GM12891 (cell line): ENCODE results near the gene TAS2R41.

Experiments used
- DNase-seq: peaks from one replicate; pipeline ENCODE4 v3.0.0; 2011; ENCODE audit warnings: low spot score; ENCODE audit not compliant: insufficient read length
- FAIRE-seq: peaks from 2 replicates; lab custom pipeline; 2011; peaks lifted over from hg19 to GRCh38; lab: Jason Lieb, UNC
- PAX5 ChIP-seq: IDR thresholded peaks from 2 replicates; pipeline ENCODE4 v1.6.1; 2011; ENCODE audit warnings: low read length, moderate library complexity, mild to moderate bottlenecking; ENCODE audit not compliant: insufficient read depth, severe bottlenecking
- POLR2A ChIP-seq: IDR thresholded peaks from 2 replicates; pipeline ENCODE4 v1.6.1; 2011; ENCODE audit warnings: low read depth, low read length, control low read depth
- POLR2AphosphoS5 ChIP-seq: IDR thresholded peaks from 2 replicates; pipeline ENCODE4 v1.6.1; 2011; ENCODE audit warnings: low read depth, low read length, control low read depth
- POU2F2 ChIP-seq: IDR thresholded peaks from 2 replicates; pipeline ENCODE4 v1.6.1; 2011; ENCODE audit warnings: low read depth, mild to moderate bottlenecking, control low read depth, low read length, moderate library complexity
- SPI1 ChIP-seq: IDR thresholded peaks from 2 replicates; pipeline ENCODE4 v1.6.1; 2011; ENCODE audit warnings: low read depth, low read length, control low read depth
- TAF1 ChIP-seq: IDR thresholded peaks from 2 replicates; pipeline ENCODE4 v1.6.1; 2011; ENCODE audit warnings: low read depth, low read length, control low read depth

TAS2R41 gene

GRCh38 chr7:143444063-143444782 is 33.5 kb upstream of the TAS2R41 start:
- TF ChIP-seq POLR2AphosphoS5 (no peak), POLR2A (no peak), TAF1 (no peak), PAX5 (no peak), POU2F2 (no peak), SPI1 (no peak)
- DNase-seq (no peak), FAIRE-seq (no peak)

- DNase-seq, result no peak
- no peak for FAIRE-seq
- TF ChIP-seq SPI1 (no peak), POLR2A (no peak), PAX5 (no peak), TAF1 (no peak), POLR2AphosphoS5 (no peak), POU2F2 (no peak)
Observed at GRCh38 chr7:143444785-143445184, 32.9 kb upstream of the TAS2R41 start.

- no peak for FAIRE-seq
- TF ChIP-seq POLR2AphosphoS5 (no peak), SPI1 (no peak), TAF1 (no peak), POU2F2 (no peak), PAX5 (no peak), POLR2A (no peak)
Observed at GRCh38 chr7:143447466-143447865, 30.2 kb upstream of the TAS2R41 start.

GRCh38 chr7:143448429-143448828 is 29.2 kb upstream of the TAS2R41 start:
- FAIRE-seq (no peak), DNase-seq (no peak)
- TF ChIP-seq POU2F2 (no peak), POLR2A (no peak), PAX5 (no peak), TAF1 (no peak), SPI1 (no peak), POLR2AphosphoS5 (no peak)

More at GRCh38 chr7:143447466-143447865, 30.2 kb upstream of the TAS2R41 start:
- no peak for DNase-seq

- no peak for FAIRE-seq
- TF ChIP-seq TAF1 (no peak), POU2F2 (no peak), PAX5 (no peak), POLR2A (no peak), SPI1 (no peak), POLR2AphosphoS5 (no peak)
Observed at GRCh38 chr7:143449793-143450192, 27.9 kb upstream of the TAS2R41 start.

GRCh38 chr7:143451122-143451521 is 26.6 kb upstream of the TAS2R41 start:
- FAIRE-seq (no peak), DNase-seq (no peak)
- TF ChIP-seq TAF1 (no peak), POU2F2 (no peak), PAX5 (no peak), SPI1 (no peak), POLR2AphosphoS5 (no peak), POLR2A (no peak)

More at GRCh38 chr7:143449793-143450192, 27.9 kb upstream of the TAS2R41 start:
- DNase-seq, result no peak

GRCh38 chr7:143451746-143452145 is 25.9 kb upstream of the TAS2R41 start:
- no peak for DNase-seq

GRCh38 chr7:143452495-143452894 is 25.2 kb upstream of the TAS2R41 start:
- DNase-seq (no peak), FAIRE-seq (no peak)
- TF ChIP-seq POLR2A (no peak), POLR2AphosphoS5 (no peak), POU2F2 (no peak)

More at GRCh38 chr7:143451746-143452145, 25.9 kb upstream of the TAS2R41 start:
- FAIRE-seq, result no peak
- TF ChIP-seq POLR2A (no peak), POU2F2 (no peak), SPI1 (no peak), TAF1 (no peak), POLR2AphosphoS5 (no peak), PAX5 (no peak)

- TF ChIP-seq POLR2AphosphoS5 (no peak), TAF1 (no peak), POU2F2 (no peak), PAX5 (no peak), POLR2A (no peak), SPI1 (no peak)
- DNase-seq (no peak), FAIRE-seq (no peak)
Observed at GRCh38 chr7:143454091-143454680, 23.5 kb upstream of the TAS2R41 start.
